ENCODE measurements around the gene FREY1.

FREY1 gene

DNA sequence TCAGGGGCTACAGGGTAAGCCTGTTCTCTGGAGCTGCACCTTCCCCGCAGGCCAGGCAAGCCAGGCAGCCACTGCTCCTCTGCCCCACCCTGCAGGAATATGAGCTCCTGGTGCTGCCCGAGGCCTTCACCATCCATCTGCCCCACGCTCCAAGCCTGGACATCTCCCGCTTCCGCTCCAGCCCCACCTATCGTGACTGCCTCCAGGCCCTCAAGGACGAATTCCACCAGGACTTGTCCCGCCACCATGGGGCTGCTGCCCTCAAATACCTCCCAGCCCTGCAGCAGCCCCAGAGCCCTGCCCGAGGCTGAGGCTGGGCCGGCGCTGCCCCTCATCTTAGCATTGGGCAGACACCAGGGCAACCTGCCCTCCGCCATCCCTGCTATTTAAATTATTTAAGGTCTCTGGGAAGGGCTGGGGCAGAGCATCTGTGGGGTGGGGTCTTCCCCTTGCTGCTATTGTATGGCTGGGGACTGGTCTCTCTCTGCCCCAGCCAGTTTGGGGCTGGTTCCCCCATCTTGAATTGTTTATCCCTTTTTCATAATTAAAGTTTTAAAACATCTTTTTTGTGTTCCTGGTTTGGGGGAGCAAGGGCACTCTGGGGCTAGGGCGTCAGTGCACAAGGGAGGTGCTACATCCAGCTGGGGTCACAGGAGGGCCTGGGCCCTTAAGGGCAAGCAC is 21.6 kb upstream of the FREY1 start:
- no peak for DNase-seq

DNA sequence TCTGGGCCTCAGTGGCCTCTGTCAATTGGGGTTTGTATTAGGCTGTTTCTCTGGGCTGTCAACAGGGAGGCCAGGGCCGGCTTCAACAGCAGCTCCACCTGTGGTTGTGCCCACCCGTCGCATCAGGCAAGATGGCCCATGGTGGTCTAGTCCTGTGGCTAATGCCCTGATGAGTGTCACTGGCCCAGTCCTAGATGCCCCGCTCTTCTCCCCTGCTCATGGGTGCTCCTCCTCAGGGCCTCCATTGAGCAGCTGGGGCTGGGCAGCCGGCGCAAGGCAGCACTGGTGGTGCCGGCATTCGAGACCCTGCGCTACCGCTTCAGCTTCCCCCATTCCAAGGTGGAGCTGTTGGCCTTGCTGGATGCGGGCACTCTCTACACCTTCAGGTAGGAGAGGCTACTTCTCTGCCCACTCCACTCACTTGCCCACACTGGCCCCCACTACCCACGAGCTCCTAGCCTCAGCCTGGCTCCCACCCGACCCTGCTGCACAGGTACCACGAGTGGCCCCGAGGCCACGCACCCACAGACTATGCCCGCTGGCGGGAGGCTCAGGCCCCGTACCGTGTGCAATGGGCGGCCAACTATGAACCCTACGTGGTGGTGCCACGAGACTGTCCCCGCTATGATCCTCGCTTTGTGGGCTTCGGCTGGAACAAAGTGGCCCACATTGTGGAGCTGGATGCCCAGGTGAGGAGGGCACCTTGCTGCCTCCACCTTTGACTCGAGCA is 20.8 kb upstream of the FREY1 start:
- no peak for DNase-seq

DNA sequence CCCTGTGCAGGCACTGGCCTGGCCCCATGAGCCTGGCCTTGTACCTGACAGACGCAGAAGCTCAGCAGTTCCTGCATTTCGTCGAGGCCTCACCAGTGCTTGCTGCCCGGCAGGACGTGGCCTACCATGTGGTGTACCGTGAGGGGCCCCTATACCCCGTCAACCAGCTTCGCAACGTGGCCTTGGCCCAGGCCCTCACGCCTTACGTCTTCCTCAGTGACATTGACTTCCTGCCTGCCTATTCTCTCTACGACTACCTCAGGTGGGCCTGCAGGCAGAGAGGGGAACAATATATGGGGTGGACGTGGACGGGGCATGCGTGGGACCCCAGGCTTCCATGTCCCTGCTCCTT is 20.2 kb upstream of the FREY1 start:
- DNase-seq: no peak

DNA sequence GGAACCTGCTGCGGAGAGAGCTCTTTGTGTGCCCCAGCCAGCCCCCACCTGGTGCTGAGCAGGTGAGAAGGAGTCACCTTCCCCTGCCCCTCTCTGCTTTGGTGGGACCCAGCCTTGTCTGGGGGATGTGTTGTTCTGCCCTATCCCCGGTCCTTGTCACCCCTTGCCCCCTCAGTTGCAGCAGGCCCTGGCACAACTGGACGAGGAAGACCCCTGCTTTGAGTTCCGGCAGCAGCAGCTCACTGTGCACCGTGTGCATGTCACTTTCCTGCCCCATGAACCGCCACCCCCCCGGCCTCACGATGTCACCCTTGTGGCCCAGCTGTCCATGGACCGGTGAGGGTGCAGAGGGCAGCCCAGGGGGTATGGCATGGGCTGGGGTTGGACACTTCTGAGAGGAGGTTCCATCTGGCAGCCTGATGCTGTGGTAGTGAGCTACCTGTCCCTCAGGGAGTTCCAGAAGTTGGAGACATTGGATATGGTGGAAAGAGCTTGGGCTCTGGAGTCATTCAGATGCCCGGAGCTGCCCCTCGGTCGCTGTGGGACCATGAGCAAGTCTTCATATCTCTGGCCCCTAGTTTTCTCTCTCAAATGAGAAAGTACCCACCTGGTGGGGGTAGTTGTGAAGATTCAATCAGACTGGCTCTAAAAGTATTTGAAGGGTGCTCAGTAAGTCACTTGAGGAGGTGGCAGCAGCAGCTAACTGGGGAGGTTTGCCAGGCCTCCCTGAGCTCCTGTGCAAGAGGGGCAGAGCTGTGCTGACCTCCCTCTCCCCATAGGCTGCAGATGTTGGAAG is 19.7 kb upstream of the FREY1 start:
- DNase-seq: no peak

DNA sequence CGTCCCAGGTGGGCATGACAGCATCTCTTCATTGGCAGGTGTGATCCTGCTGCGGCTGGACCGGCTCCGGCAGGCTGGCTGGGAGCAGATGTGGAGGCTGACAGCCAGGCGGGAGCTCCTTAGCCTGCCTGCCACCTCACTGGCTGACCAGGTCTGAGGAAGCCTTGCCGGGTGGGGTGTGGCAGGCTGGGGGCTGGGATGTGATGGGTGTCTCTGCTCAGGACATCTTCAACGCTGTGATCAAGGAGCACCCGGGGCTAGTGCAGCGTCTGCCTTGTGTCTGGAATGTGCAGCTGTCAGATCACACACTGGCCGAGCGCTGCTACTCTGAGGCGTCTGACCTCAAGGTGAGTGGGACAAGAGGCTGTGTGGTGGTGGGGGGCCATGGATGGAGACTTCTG is 18.9 kb upstream of the FREY1 start:
- DNase-seq: no peak

DNA sequence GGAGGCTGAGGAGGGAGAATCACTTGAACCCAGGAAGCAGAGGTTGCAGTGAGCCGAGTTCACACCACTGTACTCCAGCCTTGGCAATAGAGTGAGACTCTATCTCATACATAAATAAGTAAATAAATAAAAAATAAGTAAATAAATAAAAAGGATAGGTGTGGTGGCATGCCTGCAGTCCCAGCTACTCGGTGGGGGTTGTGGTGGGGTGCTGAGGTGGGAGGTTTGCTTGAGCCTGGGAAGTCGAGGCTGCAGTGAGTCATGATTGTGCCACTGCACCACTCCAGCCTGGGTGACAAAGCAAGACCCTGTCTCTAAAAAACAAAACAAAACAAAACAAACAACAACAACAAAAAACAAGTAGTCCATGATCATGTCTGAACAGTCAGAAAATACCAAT is 18.5 kb upstream of the FREY1 start:
- DNase-seq: no peak

DNA sequence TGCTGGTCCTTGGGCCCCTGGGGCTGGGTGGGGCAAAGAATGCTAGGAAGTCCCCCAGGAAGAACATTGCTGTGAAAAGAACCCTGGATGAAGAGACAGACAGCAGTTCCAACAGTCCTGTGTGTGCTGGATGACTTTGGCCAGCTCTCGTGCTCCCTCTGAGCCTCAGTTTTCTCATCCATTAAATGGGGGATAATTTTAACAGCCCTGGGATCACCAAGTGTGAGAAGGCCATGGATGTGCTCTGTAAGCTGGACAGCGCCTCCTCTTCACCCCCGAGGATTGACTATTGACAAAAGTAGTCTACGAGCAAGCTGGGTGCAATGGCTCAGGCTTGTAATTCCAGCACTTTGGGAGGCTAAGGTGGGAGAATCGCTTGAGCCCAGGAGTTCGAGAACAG is 17.9 kb upstream of the FREY1 start:
- no peak for DNase-seq

DNA sequence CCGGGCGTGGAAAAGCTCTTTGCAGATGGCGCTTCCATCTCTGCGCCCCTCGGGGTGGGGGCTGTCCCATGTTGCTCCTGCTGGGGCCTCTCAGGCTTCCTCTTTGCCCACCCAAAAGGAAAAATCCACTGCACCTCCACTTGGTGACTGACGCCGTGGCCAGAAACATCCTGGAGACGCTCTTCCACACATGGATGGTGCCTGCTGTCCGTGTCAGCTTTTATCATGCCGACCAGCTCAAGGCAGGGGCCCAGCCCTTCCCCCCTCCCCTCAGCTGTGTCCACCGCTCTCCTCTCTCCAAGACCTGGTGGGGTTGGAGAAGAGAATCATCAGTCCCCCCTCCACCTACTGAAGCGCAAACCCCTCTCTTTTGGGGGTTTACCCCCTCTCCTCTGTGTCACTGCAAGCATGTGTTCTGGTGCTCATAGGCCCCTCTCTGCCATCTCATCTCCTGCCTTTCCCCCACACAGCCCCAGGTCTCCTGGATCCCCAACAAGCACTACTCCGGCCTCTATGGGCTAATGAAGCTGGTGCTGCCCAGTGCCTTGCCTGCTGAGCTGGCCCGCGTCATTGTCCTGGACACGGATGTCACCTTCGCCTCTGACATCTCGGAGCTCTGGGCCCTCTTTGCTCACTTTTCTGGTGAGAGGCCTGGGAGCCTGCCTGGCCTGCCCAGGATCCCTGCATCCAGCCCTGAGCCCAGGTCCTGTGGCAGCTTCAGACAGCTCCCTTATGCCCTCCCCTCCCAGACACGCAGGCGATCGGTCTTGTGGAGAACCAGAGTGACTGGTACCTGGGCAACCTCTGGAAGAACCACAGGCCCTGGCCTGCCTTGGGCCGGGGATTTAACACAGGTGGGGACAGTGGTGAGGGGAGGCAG is 17.2 kb upstream of the FREY1 start:
- no peak for DNase-seq

DNA sequence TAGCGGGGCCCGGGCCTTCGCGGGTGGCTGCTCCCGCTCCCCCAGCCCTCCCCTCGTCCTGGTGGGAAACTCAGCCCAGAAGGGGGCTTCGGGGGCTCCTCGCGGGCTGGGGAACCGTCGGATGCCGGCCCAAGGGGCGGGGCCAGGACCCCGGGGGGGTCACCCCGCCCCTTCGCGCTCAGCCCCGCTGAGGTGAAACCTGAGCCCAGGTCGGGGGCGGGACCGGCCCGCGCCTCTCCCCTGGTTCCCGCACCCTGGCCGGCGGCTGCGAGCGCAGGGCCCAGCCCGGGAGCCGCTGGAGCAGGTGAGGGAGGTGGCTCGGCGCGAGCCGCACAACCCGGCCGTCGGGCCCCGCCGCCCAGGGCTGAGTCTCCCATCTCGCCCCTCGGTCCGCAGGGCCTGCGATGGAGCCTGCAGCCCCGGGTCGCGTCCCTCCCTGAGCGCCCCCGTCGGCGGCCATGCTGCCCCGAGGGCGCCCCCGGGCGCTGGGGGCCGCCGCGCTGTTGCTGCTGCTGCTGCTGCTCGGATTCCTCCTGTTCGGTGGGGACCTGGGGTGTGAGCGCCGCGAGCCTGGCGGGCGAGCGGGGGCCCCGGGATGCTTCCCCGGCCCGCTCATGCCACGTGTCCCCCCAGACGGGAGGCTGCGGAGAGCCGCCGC is 15.5 kb upstream of the FREY1 start, which contains the start of gene LARGE2:
TSS of gene LARGE2 (plus strand) at position 232 of the 658 bp plus-strand sequence. CDS start at position 459, 227 bp downstream.
- peak; percentile 28 to 31 for DNase-seq

DNA sequence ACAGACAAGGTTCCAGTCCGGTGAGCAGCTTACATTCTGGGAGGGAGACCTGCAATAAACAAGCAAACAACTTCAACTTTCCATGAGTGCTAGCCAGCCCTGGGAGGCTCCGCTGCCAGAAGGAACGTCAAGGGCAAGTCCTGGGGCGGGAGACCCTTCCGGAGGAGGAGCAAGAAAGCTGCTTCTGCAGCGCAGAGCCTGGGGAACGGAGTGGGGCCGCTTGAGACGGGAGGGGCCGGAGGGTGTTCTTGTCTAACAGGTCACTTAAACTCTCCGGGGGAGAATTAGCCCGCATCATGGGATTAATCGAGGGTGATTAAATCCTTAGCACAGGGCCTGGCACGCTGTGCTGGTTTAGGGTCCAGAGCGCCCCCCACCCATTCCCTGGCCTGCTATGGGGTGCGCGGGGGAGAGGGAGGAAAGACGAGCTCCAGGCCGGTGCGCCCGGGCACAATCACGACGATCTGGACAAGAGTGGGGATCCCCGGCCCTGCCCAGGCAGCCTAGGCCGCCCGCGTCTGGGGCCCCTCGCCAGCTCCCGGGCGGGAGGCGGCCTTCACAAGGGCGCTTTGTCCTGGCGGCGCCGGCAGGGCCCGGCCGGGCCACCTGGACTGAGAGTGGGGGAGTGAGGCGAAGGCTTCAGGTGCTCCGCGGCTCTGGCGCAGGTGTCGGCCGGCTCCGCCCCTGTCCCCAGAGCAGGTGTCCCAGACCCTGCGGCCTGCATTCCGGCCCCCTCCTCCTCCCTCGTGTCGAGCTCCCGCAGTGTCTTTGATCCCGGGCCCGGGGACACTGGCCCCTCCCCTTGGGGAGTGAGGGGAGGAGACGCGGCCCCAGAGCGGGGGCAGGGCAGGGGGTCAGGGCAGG is 14.7 kb upstream of the FREY1 start:
- DNase-seq: peak in 1 of 2 donors; percentile 17

DNA sequence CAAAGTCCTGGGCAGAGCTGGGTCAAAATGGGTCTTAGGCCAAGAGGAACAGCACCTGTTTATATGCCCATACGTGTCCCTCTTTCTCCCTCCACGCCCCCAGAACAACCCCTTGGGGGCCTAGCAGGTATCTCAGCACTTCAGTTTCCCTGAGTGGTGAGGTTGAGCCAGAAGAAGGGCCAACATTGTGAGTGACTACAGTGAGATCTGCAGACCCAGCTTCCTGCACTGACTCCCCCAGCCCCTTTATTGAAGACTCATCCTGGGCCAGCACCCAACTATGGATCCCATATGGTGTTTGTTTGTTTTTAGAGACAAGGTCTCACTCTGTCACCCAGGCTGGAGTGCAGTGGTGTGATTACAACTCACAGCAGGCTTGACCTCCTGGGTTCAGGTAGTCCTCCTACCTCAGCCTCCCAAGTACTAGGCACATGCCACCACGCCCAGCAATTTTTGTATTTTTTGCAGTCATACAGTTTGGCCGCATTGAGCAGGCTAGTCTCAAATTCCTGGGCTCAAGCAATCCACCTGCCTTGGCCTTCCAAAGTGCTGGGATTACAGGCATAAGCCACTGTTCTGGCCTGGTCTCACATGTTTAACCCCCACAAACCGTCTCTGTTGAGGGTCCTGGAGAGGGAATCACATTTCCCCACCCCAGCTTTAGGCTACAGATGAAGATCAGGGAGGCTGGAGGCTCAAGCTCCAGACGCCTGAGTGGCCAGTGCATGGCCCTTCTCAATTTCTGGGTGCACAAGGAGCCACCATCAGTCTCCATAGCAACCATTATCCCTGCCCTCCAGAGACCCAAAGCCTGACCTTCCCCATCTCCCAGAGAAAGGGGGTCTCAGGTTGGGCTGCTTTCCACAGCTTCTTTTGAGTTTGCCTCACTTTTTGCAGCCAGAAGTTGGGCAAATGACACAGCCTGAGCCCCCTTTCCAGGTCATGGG is 13.7 kb upstream of the FREY1 start:
- DNase-seq: no peak

DNA sequence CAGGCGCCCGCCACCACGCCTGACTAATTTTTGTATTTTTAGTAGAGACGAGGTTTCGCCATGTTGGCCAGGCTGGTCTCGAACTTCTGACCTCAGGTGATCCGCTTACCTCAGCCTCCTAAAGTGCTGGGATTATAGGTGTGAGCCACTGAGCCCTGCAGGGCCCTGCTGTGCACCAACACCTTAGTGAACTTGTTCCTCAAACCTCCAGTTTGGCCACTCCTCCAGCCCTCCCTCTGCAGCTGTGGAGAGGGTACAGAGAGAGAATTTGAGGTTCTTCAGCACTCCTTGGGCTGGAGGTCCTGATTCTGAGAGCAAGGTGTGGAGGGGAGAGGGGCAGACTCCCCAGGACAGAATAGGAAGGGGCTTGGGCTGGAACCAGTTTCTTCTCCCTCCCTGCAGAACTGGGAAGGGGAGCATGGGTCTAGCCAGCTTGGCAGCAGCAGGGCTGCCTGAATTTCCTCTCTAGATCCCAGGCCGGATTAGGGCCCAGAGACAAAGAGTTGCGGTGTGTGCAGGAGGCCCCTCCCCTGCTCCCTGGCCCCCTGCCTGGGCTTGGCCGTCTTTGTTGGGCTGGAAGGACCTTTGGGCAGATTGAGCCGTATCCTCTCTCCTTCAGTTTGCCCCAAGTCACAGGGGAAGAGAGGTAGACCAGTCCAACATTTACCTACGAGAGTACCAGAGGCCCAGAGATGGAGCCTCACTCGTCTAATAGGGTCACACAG is 12.9 kb upstream of the FREY1 start:
- no peak for DNase-seq

DNA sequence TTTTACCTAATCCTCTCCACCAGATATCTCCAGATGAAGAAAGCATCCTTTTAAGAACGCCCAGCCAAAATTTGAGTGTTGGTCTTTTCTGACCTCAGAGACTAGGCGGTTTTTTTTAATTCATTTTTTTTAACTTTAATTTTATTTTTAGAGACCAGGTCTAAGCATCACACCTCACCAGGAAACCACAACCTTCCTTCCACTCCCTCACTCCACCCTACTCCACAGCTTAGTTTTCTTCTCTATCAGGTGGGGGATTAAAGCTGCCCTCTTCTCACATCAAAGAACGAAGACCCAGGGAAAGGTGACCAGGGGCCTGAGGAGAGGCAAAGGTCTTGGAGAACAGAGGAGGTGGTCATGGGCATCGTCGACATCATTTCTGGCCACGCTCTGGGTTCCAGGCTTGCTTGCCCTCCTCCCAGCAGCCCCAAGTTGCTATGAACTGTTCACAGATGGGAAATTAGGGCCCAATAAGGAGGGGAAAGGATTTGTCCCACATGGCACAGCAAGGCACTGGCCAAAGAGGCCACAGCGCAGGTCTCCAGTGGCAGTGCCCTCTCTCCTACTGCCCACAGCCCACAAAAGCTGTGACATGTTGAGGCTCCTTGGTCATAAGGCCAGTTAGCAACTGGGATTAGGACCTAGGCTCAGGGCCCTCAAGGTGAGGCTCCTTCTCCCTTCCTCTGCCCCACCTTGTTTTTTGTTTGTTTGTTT is 12.0 kb upstream of the FREY1 start:
- no peak for DNase-seq

DNA sequence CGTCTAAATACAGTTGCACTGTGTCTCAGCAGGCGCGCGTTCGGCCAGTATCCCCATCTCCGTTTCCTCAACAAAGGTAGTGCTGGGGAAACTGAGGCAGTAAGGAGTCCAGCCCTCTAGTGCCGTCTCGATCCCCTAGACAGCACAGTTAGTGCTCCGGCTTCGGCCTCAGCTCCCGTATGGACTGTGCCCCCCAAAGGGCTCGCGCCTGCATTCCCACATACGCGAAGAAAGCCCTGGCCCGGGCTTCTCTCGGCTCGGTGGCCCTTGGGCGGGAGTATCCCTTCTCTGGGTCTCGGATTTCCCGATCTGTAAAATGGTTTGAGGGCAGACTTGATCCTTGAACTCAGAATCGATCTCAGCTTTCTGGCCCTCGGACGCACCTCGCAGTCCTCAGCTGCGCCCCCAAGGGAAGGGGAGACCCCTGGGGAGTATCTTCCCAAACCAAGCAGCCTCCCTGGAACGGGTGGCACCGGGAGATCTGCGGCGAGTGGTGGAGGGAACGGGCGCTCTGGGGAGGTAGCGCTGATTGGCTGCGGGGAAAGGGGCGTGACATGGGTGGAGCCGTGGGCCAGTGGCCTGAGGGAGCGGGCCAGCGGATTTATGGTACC is 11.4 kb upstream of the FREY1 start:
- peak; percentile 57 to 64 for DNase-seq

DNA sequence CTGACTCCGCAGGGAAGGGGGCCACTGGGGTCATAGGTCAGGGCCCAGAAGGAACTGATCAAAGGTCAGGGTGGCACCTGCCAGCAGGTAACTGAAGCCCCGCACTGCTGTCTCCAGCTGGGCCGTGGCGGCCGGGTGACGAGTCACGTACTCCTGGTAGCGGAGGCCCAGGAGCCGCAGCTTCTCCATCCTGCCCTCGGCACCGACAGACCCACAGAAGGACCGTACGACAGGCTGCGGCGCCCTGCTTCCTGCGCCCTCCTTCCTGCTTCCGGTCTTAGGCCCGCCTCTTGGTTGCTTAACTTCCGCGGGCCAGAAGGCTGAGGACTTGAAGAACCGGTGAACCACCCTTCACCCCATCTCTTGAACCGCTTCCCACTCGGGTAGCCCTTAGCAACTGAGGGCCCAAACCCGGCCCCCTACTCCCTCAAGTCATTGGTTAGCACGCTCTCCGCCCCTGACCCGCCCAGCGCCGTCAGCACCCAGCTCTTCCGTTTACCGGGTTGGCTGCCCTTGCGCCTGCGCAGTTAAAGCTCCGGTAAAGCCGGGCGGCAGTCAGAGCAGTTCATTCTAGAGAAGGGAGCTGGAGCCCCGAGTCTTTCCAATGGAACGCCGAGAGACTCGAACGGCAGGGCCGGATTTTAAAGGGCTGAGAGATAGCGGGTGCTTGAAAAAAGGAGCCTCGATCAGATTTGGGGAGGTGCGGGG is 10.7 kb upstream of the FREY1 start, which contains the start of gene PEX16:
TSS of gene PEX16 (minus strand) at position 255 of the 708 bp plus-strand sequence. CDS start at position 189, 66 bp downstream.
- peak; percentile 98 to 99 for DNase-seq

DNA sequence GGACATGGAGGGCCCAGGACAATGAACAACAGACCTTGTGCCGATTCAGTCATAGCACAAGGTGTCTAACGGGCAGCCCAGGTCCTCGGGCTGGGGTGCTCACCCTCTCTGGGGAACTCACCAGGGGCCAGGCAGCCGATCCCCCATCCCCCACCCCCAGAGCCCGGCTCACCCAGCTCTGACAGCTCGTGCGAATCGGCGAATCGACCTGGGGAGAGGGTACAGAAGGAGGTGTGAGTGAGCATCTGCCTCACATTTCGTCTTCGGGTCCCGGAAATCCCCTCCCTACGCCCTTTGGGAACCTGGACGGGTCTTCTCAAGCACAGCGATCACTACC is 10.2 kb upstream of the FREY1 start:
- peak in 1 of 2 donors; percentile 35 for DNase-seq

DNA sequence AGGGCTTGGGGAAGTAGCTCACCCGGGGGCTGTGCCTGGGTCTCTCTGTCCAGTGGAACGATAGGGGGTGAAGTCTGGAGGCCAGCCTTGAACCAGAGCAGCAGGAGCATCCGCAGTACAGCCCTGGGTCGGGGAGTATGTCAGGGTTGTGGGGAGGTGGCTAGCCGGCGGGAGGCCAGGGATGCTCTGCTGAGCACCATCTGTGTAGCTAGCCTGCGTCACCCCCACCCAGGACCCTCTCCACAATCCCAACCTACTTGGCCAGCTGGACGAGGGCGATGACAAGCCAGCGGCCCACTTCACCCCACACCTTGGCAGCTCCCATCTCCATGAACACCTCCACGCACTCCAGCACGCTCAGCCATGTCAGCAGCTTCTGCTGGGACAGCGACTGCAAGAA is 8.4 kb upstream of the FREY1 start:
- DNase-seq: no peak
